Measurements from ENCODE around the gene TRIO.

The TRIO gene

DNA sequence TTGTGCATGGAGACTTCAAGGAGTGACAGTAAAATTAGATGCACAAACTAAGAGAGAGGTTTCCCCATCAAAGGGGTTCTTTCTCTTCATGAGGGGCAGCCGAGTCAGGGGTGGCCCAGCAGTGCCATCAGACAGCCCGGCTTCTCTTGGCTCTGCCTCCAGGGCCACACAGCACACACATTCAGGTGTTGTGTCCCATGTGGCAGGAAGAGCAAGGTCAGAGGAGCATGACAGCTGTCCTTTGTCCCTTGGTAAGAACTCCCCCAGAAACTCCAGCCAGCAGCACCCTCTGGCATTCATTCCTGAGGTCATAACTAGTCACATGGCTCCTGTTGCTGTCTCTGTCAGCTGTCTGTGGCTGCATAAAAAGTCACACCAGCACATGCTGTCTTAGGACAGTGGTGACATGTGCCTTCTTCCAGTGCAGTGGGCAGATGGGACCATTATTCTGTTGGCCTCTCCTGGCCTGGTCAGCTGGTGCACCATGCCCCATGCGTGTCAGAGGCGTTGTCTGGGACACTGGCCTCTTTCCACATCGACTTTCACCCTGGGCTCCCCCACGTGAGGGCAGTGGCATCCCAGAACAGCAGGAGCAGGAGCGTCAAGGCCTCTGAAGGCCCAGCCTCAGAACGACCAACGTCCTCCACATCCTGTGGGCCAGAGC lies 360.0 kb downstream of the TRIO start:
- H3F3A ChIP-seq (ENCODE audit: insufficient read depth) = no peaks in the 10 kb centered on the region
- H3K4me3 ChIP-seq (ENCODE audit: insufficient read depth, low read length, poor library complexity, severe bottlenecking) = no peak overlapping the region
- H3K4me2 ChIP-seq (ENCODE audit: low read depth, low read length, poor library complexity, severe bottlenecking) = no peak overlapping the region
- no peak overlapping the region for H3K27ac ChIP-seq (ENCODE audit: low read depth, low read length)
- TF ChIP-seq EZH2phosphoT487 (conservative IDR thresholded peaks at IDR 0.05; ENCODE audit: low read length) = no peak
- TF ChIP-seq, protein P1, sequence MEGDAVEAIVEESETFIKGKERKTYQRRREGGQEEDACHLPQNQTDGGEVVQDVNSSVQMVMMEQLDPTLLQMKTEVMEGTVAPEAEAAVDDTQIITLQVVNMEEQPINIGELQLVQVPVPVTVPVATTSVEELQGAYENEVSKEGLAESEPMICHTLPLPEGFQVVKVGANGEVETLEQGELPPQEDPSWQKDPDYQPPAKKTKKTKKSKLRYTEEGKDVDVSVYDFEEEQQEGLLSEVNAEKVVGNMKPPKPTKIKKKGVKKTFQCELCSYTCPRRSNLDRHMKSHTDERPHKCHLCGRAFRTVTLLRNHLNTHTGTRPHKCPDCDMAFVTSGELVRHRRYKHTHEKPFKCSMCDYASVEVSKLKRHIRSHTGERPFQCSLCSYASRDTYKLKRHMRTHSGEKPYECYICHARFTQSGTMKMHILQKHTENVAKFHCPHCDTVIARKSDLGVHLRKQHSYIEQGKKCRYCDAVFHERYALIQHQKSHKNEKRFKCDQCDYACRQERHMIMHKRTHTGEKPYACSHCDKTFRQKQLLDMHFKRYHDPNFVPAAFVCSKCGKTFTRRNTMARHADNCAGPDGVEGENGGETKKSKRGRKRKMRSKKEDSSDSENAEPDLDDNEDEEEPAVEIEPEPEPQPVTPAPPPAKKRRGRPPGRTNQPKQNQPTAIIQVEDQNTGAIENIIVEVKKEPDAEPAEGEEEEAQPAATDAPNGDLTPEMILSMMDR (IDR thresholded peaks at IDR 0.05; ENCODE audit: insufficient read depth, low read length, poor library complexity, severe bottlenecking) = no peak
- H3K79me2 ChIP-seq (ENCODE audit: insufficient read depth, low read length) = no peaks in the 10 kb centered on the region
- no peaks in the 10 kb centered on the region for H3K9me3 ChIP-seq (ENCODE audit: insufficient read depth, low read length)
- H3K9me2 ChIP-seq (replicated peaks; ENCODE audit: insufficient read depth, low read length) = no peaks in the 10 kb centered on the region
- no peaks in the 10 kb centered on the region for H3K27me3 ChIP-seq (ENCODE audit: low read length)
- H3K36me3 ChIP-seq (ENCODE audit: low read length) = no peaks in the 10 kb centered on the region
- H2AFZ ChIP-seq (ENCODE audit: low read depth, low read length, severe bottlenecking) = no peak overlapping the region
- H4K20me1 ChIP-seq (ENCODE audit: low read depth, low read length) = no peaks in the 10 kb centered on the region
- no peak overlapping the region for H3K9ac ChIP-seq (ENCODE audit: low read length)

- H2AFZ ChIP-seq (ENCODE audit: low read depth, low read length, severe bottlenecking) = no peak overlapping the region
- H3K79me2 ChIP-seq (ENCODE audit: insufficient read depth, low read length) = no peaks in the 10 kb centered on the region
- no peaks in the 10 kb centered on the region for H3K9me3 ChIP-seq (ENCODE audit: insufficient read depth, low read length)
- H3K9ac ChIP-seq (ENCODE audit: low read length) = no peak overlapping the region
- no peaks in the 10 kb centered on the region for H4K20me1 ChIP-seq (ENCODE audit: low read depth, low read length)
- no peaks in the 10 kb centered on the region for H3F3A ChIP-seq (ENCODE audit: insufficient read depth)
- TF ChIP-seq EZH2phosphoT487 (conservative IDR thresholded peaks at IDR 0.05; ENCODE audit: low read length) = no peak
- TF ChIP-seq, protein P1 (IDR thresholded peaks at IDR 0.05; ENCODE audit: insufficient read depth, low read length, poor library complexity, severe bottlenecking) = no peak
- no peaks in the 10 kb centered on the region for H3K27me3 ChIP-seq (ENCODE audit: low read length)
- no peak overlapping the region for H3K27ac ChIP-seq (ENCODE audit: low read depth, low read length)
- no peaks in the 10 kb centered on the region for H3K9me2 ChIP-seq (replicated peaks; ENCODE audit: insufficient read depth, low read length)
- no peak overlapping the region for H3K4me2 ChIP-seq (ENCODE audit: low read depth, low read length, poor library complexity, severe bottlenecking)
- no peak overlapping the region for H3K4me3 ChIP-seq (ENCODE audit: insufficient read depth, low read length, poor library complexity, severe bottlenecking)
- no peaks in the 10 kb centered on the region for H3K36me3 ChIP-seq (ENCODE audit: low read length)
Observed at GRCh38 chr5:14503681-14504331, 360.7 kb downstream of the TRIO start.

- Histone ChIP-seq H3K79me2 (ENCODE audit: insufficient read depth, low read length) (no peaks in the 10 kb centered on the region), H4K20me1 (ENCODE audit: low read depth, low read length) (no peaks in the 10 kb centered on the region), H3F3A (ENCODE audit: insufficient read depth) (no peaks in the 10 kb centered on the region), H3K9me2 (replicated peaks; ENCODE audit: insufficient read depth, low read length) (no peaks in the 10 kb centered on the region), H3K4me2 (ENCODE audit: low read depth, low read length, poor library complexity, severe bottlenecking) (no peak overlapping the region), H3K9ac (ENCODE audit: low read length) (no peak overlapping the region), H3K9me3 (ENCODE audit: insufficient read depth, low read length) (no peaks in the 10 kb centered on the region), H3K4me3 (ENCODE audit: insufficient read depth, low read length, poor library complexity, severe bottlenecking) (no peak overlapping the region), H3K27ac (ENCODE audit: low read depth, low read length) (no peak overlapping the region), H2AFZ (ENCODE audit: low read depth, low read length, severe bottlenecking) (no peak overlapping the region), H3K27me3 (ENCODE audit: low read length) (no peaks in the 10 kb centered on the region), H3K36me3 (ENCODE audit: low read length) (no peaks in the 10 kb centered on the region)
- TF ChIP-seq, protein P1 (IDR thresholded peaks at IDR 0.05; ENCODE audit: insufficient read depth, low read length, poor library complexity, severe bottlenecking) = no peak
- no peak for TF ChIP-seq EZH2phosphoT487 (conservative IDR thresholded peaks at IDR 0.05; ENCODE audit: low read length)
Observed at GRCh38 chr5:14504332-14504727, 361.2 kb downstream of the TRIO start.
